Fibroblast of gingiva (primary cell): ENCODE measurements around the gene PROC.
"Not testable (repeated sequence)": the region's sequence is repeated elsewhere in the genome, so short reads cannot be mapped to it uniquely, and the experiment has no call there.

Experiments
- DNase-seq: peaks from one replicate; pipeline ENCODE4 v3.0.0-alpha.2; 2011; ENCODE audit warnings: low read depth

PROC gene

DNA sequence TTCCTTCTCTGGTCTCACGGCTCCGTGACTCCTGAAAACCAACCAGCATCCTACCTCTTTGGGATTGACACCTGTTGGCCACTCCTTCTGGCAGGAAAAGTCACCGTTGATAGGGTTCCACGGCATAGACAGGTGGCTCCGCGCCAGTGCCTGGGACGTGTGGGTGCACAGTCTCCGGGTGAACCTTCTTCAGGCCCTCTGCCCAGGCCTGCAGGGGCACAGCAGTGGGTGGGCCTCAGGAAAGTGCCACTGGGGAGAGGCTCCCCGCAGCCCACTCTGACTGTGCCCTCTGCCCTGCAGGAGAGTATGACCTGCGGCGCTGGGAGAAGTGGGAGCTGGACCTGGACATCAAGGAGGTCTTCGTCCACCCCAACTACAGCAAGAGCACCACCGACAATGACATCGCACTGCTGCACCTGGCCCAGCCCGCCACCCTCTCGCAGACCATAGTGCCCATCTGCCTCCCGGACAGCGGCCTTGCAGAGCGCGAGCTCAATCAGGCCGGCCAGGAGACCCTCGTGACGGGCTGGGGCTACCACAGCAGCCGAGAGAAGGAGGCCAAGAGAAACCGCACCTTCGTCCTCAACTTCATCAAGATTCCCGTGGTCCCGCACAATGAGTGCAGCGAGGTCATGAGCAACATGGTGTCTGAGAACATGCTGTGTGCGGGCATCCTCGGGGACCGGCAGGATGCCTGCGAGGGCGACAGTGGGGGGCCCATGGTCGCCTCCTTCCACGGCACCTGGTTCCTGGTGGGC lies 10.0 kb downstream of the PROC start:
- DNase-seq: no peak

DNA sequence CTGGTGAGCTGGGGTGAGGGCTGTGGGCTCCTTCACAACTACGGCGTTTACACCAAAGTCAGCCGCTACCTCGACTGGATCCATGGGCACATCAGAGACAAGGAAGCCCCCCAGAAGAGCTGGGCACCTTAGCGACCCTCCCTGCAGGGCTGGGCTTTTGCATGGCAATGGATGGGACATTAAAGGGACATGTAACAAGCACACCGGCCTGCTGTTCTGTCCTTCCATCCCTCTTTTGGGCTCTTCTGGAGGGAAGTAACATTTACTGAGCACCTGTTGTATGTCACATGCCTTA lies 10.5 kb downstream of the PROC start:
- DNase-seq: no peak

DNA sequence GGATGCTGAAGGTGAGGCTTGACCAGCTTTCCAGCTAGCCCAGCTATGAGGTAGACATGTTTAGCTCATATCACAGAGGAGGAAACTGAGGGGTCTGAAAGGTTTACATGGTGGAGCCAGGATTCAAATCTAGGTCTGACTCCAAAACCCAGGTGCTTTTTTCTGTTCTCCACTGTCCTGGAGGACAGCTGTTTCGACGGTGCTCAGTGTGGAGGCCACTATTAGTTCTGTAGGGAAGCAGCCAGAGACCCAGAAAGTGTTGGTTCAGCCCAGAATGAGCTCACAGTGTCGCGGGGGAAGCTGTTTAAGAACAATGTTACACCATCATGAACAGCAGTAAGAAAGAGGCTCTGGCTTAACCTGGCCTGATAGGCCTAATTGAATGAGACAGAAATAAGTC lies 11.1 kb downstream of the PROC start:
- no peak for DNase-seq

DNA sequence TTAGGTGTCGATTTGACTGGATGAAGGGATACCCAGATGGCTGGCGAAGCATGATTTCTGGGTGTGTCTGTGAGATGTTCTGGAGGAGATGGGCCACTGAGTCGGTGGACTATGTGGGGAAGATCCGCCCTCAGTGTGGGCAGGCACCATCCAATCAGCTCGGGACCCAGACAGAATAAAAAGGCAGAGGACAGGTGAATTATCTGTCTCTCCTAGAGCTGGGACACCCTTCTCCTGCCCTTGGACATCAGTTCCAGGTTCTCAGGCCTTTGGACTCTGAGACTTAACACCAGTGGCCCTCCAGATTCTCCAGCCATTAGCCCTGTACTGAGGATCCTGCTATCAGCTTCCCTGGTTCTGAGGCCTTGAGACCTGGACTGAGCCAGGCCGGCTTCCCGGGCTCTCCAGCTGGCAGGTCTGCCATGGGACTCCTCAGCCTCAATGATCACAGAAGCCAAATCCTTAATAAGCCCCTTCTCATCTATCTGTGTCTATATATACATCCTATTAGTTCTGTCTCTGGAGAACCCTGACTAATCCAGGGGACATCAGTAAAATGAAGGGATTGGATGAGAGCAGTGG lies 11.7 kb downstream of the PROC start:
- no peak for DNase-seq

DNA sequence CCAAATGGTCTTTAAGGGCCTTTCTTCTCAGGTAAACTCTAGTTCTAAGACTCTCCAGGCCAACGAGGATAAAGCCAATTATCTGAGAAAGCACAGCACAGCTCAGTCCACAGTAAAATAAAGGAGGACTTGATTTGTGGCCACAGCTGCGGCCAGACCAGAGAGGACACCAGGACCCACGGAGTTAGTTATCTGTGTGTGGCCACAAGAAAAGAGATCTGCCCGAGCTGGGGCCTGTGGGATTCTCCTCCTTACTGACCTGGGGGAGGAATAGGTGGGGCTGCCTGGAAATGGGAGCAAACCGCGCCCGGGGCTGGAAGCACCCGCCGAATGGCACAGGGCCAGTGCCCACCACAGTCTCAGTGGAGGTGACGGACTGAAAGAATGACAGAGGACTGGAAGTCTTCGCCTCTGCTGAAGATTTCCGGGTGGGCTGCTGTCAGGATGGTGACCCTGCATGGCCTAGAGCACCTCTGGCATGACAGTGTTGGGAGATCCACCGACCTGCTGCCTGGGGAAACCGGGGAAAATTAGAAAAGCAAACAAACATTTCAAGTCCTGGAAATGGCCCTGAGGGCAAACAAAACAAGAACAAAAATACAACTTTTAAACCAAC lies 13.3 kb downstream of the PROC start:
- no peak for DNase-seq

DNA sequence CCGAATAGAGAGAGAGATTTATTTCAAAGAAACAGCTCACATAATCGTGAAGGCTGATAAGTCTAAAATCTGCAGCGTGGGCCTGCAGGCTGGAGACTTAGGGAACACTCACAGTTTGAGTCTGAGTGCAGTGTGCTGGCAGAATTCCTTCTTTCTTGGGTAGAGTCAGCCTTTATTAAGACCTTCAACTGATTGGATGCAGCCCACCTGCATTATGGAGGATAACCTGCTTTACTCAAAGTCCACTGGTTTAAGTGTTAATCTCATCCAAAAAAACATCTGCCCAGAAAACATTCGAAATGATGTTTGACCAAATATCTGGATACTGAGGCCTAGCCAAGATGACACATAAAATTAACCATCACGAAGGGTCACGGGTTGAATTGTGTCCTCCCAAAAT lies 16.3 kb downstream of the PROC start:
- DNase-seq: no peak

DNA sequence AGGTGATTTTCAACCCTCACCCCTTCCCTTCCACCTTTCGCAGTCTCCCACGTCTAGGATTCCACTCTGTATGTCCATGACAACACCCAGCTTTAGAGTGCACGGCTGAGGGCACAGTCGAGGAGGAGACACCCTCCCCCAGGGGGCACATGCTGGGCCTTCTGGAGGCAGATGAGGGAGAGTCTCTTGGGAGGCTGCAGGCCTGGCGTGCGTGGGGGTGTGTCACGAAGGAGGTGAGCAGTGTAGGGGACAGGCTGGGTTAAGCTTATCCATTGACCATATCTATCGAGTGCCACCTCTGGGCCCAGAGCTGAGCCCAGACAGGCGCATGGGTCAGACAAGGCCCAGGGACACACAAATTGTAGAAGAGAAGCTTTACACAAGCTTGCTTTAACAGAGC lies 18.8 kb downstream of the PROC start:
- no peak for DNase-seq

DNA sequence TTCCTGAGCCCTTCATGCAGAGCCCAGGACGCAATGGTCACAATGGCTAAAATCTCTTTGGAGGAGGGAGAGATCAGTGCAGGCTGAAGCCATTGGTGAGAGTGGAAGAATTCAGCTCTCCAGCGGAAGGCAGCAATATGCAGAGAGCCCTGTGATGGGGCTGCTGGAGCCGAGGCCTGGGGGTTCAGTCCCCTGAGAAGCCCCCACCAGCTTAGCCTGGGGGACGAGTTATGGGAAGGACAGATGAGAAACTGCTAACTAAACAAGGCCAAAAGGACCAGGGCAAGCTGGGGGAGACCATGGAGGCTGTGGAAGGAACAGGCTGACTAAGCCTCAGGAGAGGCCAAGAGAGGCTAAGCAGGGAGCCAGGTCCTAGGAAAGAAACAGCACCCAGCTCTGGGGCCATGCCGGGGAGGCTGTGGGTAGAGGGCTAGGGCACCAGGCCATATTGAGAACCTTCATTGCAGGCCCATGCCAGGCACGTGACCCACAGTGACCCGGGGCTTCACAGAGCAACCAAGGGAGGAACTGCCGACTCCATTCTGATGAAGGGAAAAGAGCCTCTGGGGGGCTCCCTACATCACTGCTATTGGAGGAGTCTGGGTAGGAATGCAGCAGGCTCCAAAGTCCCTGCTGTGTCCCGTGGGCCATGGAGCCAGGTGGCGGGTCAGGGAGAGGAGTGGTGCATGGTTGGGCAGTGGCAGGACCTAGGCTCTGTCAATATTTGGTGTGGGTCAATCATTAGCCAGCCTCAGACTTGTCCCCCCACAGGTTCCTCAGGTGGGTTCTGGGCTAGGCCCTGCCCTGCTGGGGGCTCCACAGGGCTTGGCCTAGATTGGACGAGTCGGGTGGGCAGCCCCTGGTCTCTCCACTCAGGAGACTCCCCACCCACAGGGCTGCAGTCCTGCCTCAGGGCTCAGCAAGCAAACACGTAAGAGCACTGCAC lies 19.8 kb downstream of the PROC start:
- no peak for DNase-seq

DNA sequence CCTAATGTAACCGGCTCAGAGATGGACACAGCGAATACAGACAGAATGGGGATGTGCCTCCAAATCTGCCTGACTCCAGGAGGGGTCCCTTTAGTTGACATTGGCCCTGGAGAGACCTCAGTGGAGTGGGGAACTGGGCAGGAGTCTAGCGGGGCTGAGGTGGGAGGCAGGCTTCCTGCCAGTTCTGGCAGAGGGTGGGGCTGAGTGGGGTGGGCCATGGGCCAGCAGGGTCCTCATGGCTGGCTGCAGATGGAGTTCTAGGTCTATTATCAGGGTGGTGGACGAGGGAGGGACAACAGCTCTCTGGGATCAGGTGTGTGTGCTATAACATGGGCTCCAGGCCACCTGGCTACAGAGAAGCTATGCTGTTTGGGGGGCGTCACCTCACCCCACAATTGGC lies 21.1 kb downstream of the PROC start:
- no peak for DNase-seq

DNA sequence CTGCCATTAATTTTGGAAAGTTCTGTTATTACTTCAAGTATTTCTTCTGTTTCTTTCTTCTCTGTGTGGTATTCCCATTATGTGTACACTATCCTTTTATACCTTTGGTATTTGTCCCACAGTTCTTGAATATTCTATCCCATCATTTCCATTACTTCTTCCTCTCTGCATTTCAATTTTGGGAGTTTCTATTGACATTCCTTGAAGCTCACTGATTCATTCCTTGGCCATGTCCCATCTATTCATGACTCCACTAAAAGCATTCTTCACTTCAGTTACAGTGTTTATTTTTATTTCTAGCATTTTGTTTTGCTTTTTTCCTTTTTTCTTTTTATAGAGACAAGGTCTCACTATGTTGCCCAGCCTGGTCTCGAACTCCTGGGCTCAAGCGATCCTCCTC lies 30.3 kb downstream of the PROC start:
- DNase-seq: peak; percentile 12

DNA sequence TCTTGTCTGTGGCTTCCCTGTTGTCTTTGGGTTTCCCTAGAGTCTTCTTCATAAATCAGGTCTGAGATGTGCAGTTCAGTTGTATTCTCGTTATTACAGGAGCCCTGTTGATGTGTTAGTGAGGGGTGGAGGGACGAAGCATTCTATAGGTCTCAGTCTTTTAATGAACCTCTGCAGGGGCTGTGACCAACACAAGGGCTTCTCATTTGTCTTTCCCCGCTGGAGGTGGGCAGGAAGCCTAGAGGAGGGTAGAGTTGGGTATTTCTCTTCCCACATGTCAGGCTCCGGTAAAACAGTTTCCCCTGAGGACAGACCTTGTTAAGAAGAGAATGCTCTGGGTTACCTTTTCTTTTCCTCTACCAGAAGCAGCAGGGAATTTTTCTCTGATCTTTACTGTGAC lies 31.2 kb downstream of the PROC start:
- no peak for DNase-seq

DNA sequence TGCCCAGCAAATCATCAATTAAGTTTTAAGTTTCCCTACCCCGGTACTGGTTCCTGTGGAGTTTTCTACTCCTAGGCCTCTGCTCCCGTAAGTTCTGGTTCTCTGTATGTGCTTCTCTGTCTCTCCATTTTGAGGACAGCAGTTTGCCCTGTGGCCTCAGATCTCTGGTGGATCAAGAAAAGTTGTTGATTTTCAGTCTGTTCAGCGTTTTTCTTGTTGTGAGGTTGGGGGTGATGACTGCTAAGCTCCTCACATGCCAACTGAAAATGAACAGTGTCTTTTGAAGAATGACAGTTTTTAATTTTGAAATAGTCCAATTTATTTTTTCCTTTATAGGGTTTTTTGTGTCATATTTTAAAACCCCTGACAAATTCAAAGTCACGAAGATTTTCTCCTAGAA lies 31.7 kb downstream of the PROC start:
- no peak for DNase-seq

DNA sequence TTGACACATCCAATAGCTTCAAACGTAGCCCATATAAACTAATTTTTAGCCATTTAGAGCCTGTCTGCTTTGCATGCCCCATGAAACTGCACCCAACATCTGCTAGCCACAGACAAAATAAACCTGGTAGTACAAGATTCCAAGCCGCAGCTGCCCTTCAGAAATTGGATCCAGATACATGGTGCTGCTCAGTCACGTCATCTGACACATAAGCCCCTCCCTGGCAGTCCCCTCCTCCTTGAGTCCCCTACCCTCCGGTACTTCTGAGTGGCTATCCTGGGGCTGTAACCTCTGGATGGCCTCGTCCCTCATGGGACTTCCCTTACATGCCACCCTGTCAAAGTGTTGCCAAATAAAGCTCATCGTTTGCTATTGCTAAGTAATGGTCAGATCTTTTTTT lies 33.8 kb downstream of the PROC start:
- peak; percentile 45 for DNase-seq

DNA sequence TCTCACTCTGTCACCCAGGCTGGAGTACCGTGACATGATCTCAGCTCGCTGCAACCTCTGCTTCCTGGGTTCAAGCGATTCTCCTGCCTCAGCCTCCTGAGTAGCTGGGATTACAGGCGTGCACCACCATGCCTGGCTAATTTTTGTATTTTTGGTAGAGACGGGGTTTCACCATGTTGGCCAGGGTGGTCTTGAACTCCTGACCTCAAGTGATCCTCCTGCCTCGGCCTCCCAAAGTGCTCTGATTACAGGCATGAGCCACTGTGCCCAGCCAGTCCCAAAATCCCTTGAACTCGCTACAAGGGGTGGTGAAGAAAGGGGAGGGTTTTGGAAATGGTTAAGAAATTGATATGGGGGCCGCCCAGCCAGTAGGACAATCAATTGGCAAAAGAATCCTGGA lies 34.2 kb downstream of the PROC start:
- DNase-seq: not testable (repeated sequence)

DNA sequence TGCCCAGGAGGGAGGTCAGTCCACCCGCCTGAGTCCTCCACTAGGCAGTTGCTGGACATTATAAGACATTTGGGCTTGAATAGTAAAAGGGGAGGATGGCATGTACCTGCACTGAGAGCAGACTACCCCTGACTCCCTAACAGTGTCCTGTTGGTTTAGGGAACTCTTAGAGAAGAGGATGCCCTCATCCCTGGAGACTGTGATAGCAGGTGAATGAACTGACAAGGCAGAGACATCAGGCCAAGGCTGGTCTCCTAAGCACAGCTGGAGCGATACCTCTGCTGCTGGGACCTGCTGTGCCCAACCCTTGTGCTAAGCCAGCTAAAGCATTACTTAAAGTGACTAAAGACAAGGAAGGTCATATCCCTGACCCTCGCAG lies 34.8 kb downstream of the PROC start:
- no peak for DNase-seq

DNA sequence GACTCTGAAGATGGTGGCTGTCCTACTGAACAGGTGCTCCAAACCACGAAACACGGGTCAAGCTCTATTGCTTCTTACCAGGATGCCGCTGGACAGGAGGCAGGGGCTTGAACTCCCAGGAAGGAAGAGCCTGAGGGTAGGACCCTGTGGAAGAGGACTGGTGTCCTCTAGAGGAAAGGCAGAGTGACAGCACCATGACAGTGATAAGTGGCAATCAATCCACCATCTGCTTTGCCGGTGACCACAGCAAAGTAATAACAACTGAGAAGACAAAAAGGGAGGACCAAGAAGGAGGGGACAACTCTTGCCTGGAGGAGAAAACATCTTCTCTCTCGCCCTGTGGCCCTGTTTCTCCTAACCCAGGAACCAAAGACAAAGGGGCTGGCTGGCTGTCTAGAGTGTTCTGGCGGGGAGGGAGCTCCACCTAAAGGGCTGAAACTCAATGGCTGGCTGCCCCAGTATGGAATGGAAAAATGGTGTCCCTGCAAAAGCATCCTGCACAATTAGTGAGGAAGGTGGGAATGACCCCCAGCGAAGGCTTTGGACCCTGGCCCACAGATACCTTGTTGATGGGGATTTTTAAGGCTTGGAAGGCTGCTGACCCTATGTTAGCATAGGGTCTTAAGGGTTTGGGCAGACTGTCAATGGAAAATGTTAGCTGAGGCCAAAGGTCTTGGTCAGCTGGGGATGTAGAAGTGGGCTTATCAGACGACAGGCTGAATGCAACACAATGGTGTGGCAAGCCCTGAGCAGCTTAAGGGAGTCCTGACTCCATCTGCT lies 35.4 kb downstream of the PROC start:
- DNase-seq: no peak

DNA sequence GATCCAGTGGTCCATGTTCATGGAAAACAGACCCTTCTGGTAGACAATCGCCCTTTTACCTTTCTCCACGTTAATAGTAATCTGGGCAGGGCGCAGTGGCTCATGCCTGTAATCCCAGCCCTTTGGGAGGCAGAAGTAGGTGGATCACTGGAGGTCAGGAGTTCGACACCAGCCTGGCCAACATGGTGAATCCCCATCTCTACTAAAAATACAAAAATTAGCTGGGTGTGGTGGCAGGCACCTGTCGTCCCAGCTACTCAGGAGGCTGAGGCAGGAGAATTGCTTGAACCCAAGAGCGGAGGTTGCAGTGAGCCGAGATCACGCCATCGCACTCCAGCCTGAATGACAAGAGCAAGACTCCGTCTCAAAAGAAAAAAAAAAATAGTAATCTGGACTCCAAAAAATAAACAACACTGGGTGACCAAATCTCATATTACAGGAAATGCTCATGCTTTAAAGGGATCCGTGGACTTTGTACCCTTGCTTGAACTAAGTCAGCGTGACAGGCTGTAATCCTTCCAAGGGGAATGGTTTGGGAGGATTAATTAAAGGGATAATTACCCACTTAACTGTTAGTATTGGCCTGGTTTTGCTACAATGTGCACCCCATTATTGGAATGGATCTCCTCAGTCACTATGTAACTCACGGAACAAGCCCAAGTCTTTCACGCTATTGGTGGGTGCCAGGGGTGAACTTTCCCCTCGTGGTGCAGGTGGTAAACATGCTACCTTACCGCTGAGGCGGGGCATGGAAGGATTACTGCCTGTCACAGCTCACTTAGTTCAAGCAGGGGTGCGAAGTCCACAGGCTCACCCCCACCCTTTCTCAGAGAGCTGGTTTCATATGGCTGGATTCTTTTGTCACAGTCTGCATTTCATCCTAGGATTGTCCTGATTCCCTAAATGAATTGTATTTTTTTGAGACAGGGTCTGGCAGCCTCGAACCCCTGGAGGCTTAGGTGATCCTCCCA lies 36.7 kb downstream of the PROC start:
- DNase-seq: peak; percentile 14

DNA sequence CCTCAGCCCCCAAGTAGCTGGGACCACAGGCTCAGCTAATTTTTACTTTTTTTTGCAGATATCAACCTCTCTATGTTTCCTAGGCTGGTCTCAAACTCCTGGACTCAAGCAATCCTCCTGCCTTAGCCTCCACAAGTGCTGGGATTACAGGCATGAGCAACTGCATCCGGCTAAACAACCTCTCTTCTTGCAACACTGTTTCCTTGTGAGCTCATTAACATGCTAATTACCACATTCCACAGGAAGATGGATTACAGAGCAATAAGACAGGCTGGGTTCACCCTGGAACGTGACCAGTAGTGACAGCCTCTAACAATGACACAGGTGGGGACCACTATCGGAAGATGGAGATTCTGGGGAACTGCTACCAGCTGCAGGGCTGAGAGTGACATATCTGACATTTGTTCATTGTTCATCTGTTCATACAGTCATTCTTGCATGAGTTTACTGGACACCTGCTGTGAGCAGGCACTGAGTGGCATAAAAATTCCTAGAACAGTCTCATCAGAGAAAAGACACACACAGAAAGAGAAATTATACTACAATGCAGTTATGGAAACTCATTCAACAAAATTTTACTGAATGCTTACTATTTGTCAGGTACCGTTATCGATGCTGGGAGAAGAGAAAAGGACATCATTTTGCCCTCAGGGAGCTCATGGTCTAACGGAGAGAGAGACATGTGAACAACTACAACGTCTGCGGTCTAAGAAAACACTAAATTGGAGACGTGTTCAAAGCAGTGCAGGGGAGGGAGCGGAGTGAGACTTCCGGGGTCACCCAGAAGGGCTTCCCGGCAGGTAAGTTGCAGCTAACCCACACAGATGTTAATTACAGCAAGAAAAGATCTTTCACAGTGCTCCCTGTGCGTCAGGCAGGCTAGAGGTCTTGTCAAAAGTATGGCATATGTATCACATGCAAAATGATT lies 37.6 kb downstream of the PROC start:
- DNase-seq: no peak

DNA sequence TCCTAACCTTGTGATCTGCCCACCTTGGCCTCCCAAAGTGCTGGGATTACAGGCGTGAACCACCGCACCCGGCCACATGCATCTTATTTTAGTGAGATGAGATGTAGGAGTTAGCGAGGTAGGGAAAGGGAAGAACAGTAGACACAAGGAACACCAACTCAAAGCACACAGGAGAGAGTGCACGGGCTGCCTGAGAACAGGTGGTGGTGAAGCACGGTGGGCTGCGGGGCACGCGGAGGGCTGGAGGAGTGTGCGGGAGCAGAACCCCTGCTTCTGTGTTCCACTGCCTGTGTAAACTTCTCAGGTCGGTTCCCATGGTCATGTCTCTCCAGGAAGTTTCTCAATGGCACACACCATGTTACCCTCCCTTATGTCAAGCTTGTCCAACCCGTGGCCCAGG lies 38.7 kb downstream of the PROC start:
- DNase-seq: no peak

DNA sequence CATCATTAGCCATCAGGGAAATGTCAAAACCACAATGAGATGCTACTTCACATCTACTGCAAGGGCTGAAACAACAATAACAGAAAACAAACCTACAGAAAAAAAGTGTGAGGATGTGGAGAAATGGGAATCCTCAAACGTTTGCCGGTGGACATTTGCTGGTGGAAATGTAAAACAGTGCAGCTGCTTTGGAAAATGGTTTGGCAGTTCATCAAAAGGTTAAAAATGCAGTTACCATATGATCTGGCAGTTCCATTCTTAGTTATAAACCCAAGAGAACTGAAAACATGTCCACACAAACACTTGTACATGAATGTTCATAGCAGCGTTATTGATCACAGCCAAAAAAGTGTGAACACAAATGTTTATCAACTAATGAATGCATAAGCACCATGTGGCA lies 44.2 kb downstream of the PROC start:
- DNase-seq: no peak
